ENCODE results near the gene NMUR2.

- TF ChIP-seq EZH2 (IDR thresholded peaks at IDR 0.05) = no peak
- TF ChIP-seq, protein P1, sequence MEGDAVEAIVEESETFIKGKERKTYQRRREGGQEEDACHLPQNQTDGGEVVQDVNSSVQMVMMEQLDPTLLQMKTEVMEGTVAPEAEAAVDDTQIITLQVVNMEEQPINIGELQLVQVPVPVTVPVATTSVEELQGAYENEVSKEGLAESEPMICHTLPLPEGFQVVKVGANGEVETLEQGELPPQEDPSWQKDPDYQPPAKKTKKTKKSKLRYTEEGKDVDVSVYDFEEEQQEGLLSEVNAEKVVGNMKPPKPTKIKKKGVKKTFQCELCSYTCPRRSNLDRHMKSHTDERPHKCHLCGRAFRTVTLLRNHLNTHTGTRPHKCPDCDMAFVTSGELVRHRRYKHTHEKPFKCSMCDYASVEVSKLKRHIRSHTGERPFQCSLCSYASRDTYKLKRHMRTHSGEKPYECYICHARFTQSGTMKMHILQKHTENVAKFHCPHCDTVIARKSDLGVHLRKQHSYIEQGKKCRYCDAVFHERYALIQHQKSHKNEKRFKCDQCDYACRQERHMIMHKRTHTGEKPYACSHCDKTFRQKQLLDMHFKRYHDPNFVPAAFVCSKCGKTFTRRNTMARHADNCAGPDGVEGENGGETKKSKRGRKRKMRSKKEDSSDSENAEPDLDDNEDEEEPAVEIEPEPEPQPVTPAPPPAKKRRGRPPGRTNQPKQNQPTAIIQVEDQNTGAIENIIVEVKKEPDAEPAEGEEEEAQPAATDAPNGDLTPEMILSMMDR (IDR thresholded peaks at IDR 0.05 in 2 of 3, conservative IDR thresholded peaks at IDR 0.05 in 1 of 3; ENCODE audit: borderline replicate concordance in 1 of 3, insufficient read depth in 1 of 3, low read depth in 2 of 3, low read length in 2 of 3) = no peak
- TF ChIP-seq, protein P2, sequence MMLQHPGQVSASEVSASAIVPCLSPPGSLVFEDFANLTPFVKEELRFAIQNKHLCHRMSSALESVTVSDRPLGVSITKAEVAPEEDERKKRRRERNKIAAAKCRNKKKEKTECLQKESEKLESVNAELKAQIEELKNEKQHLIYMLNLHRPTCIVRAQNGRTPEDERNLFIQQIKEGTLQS (IDR thresholded peaks at IDR 0.05) = no peak
- no peak for TF ChIP-seq TCF7L2 (IDR thresholded peaks at IDR 0.05; ENCODE audit: borderline replicate concordance, extremely low read depth, insufficient read depth, insufficient read length)
- TF ChIP-seq REST (IDR thresholded peaks at IDR 0.05; ENCODE audit: low read depth) = no peak
- no peak for TF ChIP-seq JUND (IDR thresholded peaks at IDR 0.05)
- no peak for TF ChIP-seq POLR2AphosphoS5 (IDR thresholded peaks at IDR 0.05; ENCODE audit: low read depth, low read length)
- TF ChIP-seq, protein P3, sequence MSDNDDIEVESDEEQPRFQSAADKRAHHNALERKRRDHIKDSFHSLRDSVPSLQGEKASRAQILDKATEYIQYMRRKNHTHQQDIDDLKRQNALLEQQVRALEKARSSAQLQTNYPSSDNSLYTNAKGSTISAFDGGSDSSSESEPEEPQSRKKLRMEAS (IDR thresholded peaks at IDR 0.05) = no peak
- no peak for TF ChIP-seq YY1 (IDR thresholded peaks at IDR 0.05; ENCODE audit: extremely low read depth, insufficient replicate concordance, low read depth, low read length)
- TF ChIP-seq POLR2A (IDR thresholded peaks at IDR 0.05; ENCODE audit: borderline replicate concordance, extremely low read depth, insufficient read depth, insufficient read length) = no peak
- TF ChIP-seq ZFX (IDR thresholded peaks at IDR 0.05) = no peak
- TF ChIP-seq SP1 (IDR thresholded peaks at IDR 0.05; ENCODE audit: low read depth) = no peak
These were observed 35.8 kb downstream of the NMUR2 start for GRCh38 chr5:152369298-152369697.
